GM10266 (cell line): ENCODE data around the gene PLEKHH3.

Source experiments
- DNase-seq: peaks from one replicate; pipeline ENCODE4 v3.0.0; 2012; ENCODE audit errors: extremely low spot score
- CTCF ChIP-seq: IDR thresholded peaks from 2 replicates; pipeline ENCODE4 v1.5.1; 2012; ENCODE audit warnings: mild to moderate bottlenecking, low read depth; ENCODE audit not compliant: control insufficient read depth, insufficient read depth; ENCODE audit errors: missing control alignments

The PLEKHH3 gene

GRCh38 chr17:42659079-42659931 lies 17.5 kb downstream of the PLEKHH3 start, which contains the start of gene TUBG2:
TSS of gene TUBG2 (plus strand) at chr17:42659284. CDS start at chr17:42659504, 220 bp downstream.
- DNase-seq = peak; percentile 90
- TF ChIP-seq CTCF = no peak

- no peak for DNase-seq
These were observed 18.8 kb downstream of the PLEKHH3 start for GRCh38 chr17:42657824-42658588.

GRCh38 chr17:42655528-42655927 lies 21.3 kb downstream of the PLEKHH3 start:
- no peak for DNase-seq

More at GRCh38 chr17:42657824-42658588, 18.8 kb downstream of the PLEKHH3 start:
- no peak for TF ChIP-seq CTCF

GRCh38 chr17:42653179-42654124 lies 23.3 kb downstream of the PLEKHH3 start:
- no peak for DNase-seq
- no peak for TF ChIP-seq CTCF

More at GRCh38 chr17:42655528-42655927, 21.3 kb downstream of the PLEKHH3 start:
- TF ChIP-seq CTCF = no peak

- no peak for TF ChIP-seq CTCF
- no peak for DNase-seq
These were observed 25.4 kb downstream of the PLEKHH3 start for GRCh38 chr17:42651392-42651791.

GRCh38 chr17:42647778-42648177 lies 29.0 kb downstream of the PLEKHH3 start:
- TF ChIP-seq CTCF = no peak
- no peak for DNase-seq
